HG03064 (cell line): ENCODE data around the gene RNF111.
"Not testable (repeated sequence)": the region's sequence is repeated elsewhere in the genome, so short reads cannot be mapped to it uniquely, and the experiment has no call there.

Experiments used
- ATAC-seq: cut with Tn5 transposase; IDR thresholded peaks from one replicate; pipeline ENCODE4 v1.9.1; 2021; ENCODE audit warnings: low read depth; ENCODE audit not compliant: unreplicated experiment

RNF111 gene

GRCh38 chr15:59052915-59053407, 65.5 kb downstream of the RNF111 start:
- ATAC-seq, result no peak

- no peak for ATAC-seq
Observed at GRCh38 chr15:59053482-59053881, 66.0 kb downstream of the RNF111 start.

- no peak for ATAC-seq
Observed at GRCh38 chr15:59059076-59059597, 71.7 kb downstream of the RNF111 start.

GRCh38 chr15:59060348-59060747, 72.9 kb downstream of the RNF111 start:
- ATAC-seq, result no peak

GRCh38 chr15:59063042-59063441, 75.6 kb downstream of the RNF111 start:
- ATAC-seq, result no peak

GRCh38 chr15:59069430-59069829, 82.0 kb downstream of the RNF111 start:
- no peak for ATAC-seq

GRCh38 chr15:59074607-59075006, 87.1 kb downstream of the RNF111 start:
- no peak for ATAC-seq

GRCh38 chr15:59087731-59088130, 100.3 kb downstream of the RNF111 start:
- ATAC-seq, result no peak

- no peak for ATAC-seq
Observed at GRCh38 chr15:59094077-59094476, 106.6 kb downstream of the RNF111 start.

GRCh38 chr15:59096429-59096828, 109.0 kb downstream of the RNF111 start:
- ATAC-seq, result no peak

- ATAC-seq, result no peak
Observed at GRCh38 chr15:59099162-59099685, 111.8 kb downstream of the RNF111 start.

- ATAC-seq, result peak; percentile 24
Observed at GRCh38 chr15:59104602-59104911, 117.1 kb downstream of the RNF111 start.

- peak; percentile 97 for ATAC-seq
Observed at GRCh38 chr15:59104912-59105732, 117.7 kb downstream of the RNF111 start, which contains the start of gene CCNB2. CCNB2 (plus strand) TSS chr15:59105146; CDS start chr15:59105269, 123 bp downstream.

GRCh38 chr15:59105854-59106253, 118.4 kb downstream of the RNF111 start:
- ATAC-seq, result no peak

- no peak for ATAC-seq
Observed at GRCh38 chr15:59111251-59111650, 123.8 kb downstream of the RNF111 start.

- no peak for ATAC-seq
Observed at GRCh38 chr15:59115047-59115446, 127.6 kb downstream of the RNF111 start.

- ATAC-seq, result no peak
Observed at GRCh38 chr15:59116141-59116540, 128.7 kb downstream of the RNF111 start.

GRCh38 chr15:59116771-59117170, 129.3 kb downstream of the RNF111 start:
- no peak for ATAC-seq

GRCh38 chr15:59119625-59120024, 132.2 kb downstream of the RNF111 start:
- ATAC-seq, result no peak

GRCh38 chr15:59120937-59121336, 133.5 kb downstream of the RNF111 start:
- ATAC-seq, result no peak

- no peak for ATAC-seq
Observed at GRCh38 chr15:59124261-59124660, 136.8 kb downstream of the RNF111 start.

GRCh38 chr15:59125683-59126082, 138.2 kb downstream of the RNF111 start:
- not testable (repeated sequence) for ATAC-seq
